ENCODE data around the gene PALLD. TPM values are rescaled to one million over a fixed set of nuclear protein-coding genes. Genes with fewer than 3 reads are reported as not detected.
"Not testable (repeated sequence)": the region's sequence is repeated elsewhere in the genome, so short reads cannot be mapped to it uniquely, and the experiment has no call there.

Gene PALLD
- total RNA-seq, 6 experiments from 2014 or later: 7.7 to 81.6 (median 24.8) TPM

GRCh38 chr4:168511780-168512489, 15.1 kb downstream of the PALLD start:
- Histone ChIP-seq H3K27me3 (no peaks in the 10 kb centered on the region), H3K27ac (no peak overlapping the region), H3K4me3 (no peak overlapping the region), H3K36me3 (no peaks in the 10 kb centered on the region), H3K9me3 (no peaks in the 10 kb centered on the region), H3K4me1 (no peaks in the 10 kb centered on the region)
- no peak for TF ChIP-seq POLR2A (IDR thresholded peaks at IDR 0.05)
- TF ChIP-seq, protein P1, sequence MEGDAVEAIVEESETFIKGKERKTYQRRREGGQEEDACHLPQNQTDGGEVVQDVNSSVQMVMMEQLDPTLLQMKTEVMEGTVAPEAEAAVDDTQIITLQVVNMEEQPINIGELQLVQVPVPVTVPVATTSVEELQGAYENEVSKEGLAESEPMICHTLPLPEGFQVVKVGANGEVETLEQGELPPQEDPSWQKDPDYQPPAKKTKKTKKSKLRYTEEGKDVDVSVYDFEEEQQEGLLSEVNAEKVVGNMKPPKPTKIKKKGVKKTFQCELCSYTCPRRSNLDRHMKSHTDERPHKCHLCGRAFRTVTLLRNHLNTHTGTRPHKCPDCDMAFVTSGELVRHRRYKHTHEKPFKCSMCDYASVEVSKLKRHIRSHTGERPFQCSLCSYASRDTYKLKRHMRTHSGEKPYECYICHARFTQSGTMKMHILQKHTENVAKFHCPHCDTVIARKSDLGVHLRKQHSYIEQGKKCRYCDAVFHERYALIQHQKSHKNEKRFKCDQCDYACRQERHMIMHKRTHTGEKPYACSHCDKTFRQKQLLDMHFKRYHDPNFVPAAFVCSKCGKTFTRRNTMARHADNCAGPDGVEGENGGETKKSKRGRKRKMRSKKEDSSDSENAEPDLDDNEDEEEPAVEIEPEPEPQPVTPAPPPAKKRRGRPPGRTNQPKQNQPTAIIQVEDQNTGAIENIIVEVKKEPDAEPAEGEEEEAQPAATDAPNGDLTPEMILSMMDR (IDR thresholded peaks at IDR 0.05): no peak
- intact Hi-C loops (cut with DNase I): no loop called here
- DNase-seq (no peak), ATAC-seq (no peak)
- 67% methylated on average over 6 of the region's 13 CpGs for WGBS (ENCODE audit: insufficient coverage, low coverage, low lambda C conversion rate, missing lambda C conversion rate)

DNA sequence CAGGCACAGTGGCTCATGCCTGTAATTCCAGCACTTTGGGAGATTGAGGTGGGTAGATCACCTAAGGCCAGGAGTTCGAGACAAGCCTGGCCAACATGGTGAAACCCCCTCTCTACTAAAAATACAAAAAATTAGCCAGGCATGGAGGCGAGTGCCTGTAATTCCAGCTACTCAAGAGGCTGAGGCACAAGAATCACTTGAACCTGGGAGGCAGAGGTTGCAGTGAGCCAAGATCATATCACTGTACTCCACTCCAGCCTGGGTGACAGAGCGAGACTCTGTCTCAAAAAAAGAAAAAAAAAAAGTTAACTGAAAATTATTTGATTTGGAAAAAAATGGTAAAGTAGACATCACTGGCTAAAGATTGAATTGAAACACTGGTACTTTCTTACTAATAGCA, 17.0 kb downstream of the PALLD start:
- H3K4me3 ChIP-seq; H3K9me3 ChIP-seq; H3K36me3 ChIP-seq; H3K4me1 ChIP-seq; intact Hi-C loops (cut with DNase I); ATAC-seq; DNase-seq; H3K27me3 ChIP-seq; H3K27ac ChIP-seq: not testable (repeated sequence)
- 81% methylated on average over 2 of the region's 3 CpGs for WGBS (ENCODE audit: insufficient coverage, low coverage, low lambda C conversion rate, missing lambda C conversion rate)

- intact Hi-C loops (cut with DNase I): no loop called here
- no peak overlapping the region for H3K27ac ChIP-seq
- no peaks in the 10 kb centered on the region for H3K36me3 ChIP-seq
- WGBS (ENCODE audit: insufficient coverage, low coverage, low lambda C conversion rate, missing lambda C conversion rate): 13% methylated on average over 3 of the region's 3 CpGs
- H3K27me3 ChIP-seq: no peaks in the 10 kb centered on the region
- DNase-seq (no peak), ATAC-seq (no peak)
- no peaks in the 10 kb centered on the region for H3K4me1 ChIP-seq
- H3K4me3 ChIP-seq: no peak overlapping the region
- no peak for TF ChIP-seq POLR2A (IDR thresholded peaks at IDR 0.05)
- TF ChIP-seq, protein P1 (IDR thresholded peaks at IDR 0.05): peak; percentile 24 to 53 (median 50)
- no peaks in the 10 kb centered on the region for H3K9me3 ChIP-seq
Measured at GRCh38 chr4:168514249-168514852, 17.5 kb downstream of the PALLD start.

DNA sequence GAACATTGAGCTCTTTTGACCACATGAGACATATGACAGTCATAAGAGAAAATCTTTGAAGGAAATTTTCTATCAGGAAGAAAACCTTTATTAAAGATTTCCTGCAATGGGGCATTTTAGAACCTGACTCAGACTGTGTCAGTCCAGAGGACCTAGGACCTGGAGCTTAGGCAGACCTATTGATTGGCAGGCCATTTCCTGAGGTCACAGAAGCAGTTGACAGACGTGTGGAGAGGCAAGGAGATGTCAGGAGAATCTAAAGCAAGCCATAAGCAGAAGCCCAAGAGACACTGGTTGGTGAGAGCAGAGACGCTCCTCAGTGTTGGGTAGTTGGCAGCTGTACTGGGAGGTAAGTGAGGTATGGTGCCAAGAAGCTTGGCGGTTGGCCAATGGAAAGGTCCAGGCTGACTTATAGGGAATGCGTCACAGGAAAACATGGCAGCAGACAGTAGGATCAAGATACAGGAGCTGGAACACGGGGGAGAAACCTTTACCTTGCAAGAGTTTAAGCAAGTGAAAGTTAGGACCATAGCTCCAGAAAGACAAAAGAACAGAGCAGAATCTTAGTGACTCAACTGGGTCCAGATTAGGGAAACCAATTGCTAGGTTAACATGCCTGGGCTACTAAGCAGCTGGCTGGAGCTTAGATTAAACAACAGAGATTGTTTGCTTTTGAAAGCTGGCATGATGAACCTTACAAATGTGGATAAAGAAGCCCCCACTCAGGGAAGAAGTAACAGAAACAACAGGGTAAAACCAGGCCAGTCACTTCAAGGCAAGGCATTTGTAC, 18.6 kb downstream of the PALLD start:
- ATAC-seq (peak; percentile 28 to 64 (median 54)), DNase-seq (peak in 2 of 3 donors; percentile 31 to 61)
- intact Hi-C loops (cut with DNase I): no loop called here
- Histone ChIP-seq H3K9me3 (no peaks in the 10 kb centered on the region), H3K4me1 (no peaks in the 10 kb centered on the region), H3K27me3 (no peaks in the 10 kb centered on the region), H3K27ac (no peak overlapping the region), H3K36me3 (no peaks in the 10 kb centered on the region), H3K4me3 (no peak overlapping the region)
- TF ChIP-seq, protein P1 (IDR thresholded peaks at IDR 0.05): no peak
- no peak for TF ChIP-seq POLR2A (IDR thresholded peaks at IDR 0.05)
- WGBS (ENCODE audit: insufficient coverage, low coverage, low lambda C conversion rate, missing lambda C conversion rate): 64% methylated on average over 5 of the region's 5 CpGs

- Histone ChIP-seq H3K27me3 (no peaks in the 10 kb centered on the region), H3K4me3 (no peak overlapping the region), H3K4me1 (no peaks in the 10 kb centered on the region), H3K36me3 (no peaks in the 10 kb centered on the region), H3K27ac (no peak overlapping the region), H3K9me3 (no peaks in the 10 kb centered on the region)
- TF ChIP-seq, protein P1 (IDR thresholded peaks at IDR 0.05): no peak
- TF ChIP-seq POLR2A (IDR thresholded peaks at IDR 0.05): no peak
- DNase-seq (peak in 1 of 3 donors; percentile 58), ATAC-seq (peak in 3 of 4 donors; percentile 40 to 54 (median 47))
- WGBS (ENCODE audit: insufficient coverage, low coverage, low lambda C conversion rate, missing lambda C conversion rate): 55% methylated on average over 2 of the region's 2 CpGs
- intact Hi-C loops (cut with DNase I): no loop called here
Measured at GRCh38 chr4:168516841-168517240, 20.0 kb downstream of the PALLD start.

All from right lobe of liver (tissue), 6 donors.